H9 (cell line): ENCODE data around the gene NCAM1. TPM values are rescaled to one million over a fixed set of nuclear protein-coding genes. Genes with fewer than 3 reads are reported as not detected.

ENCODE experiments used
- DNase-seq: peaks from one replicate; pipeline ENCODE4 v3.0.0-alpha.2; 2017
- H2AFZ ChIP-seq: one replicate; pipeline ENCODE4 v1.6.1; 2013; ENCODE audit warnings: mild to moderate bottlenecking, low read length, control low read depth, moderate library complexity
- H2AK5ac ChIP-seq: 2 replicates; pipeline ENCODE4 v1.6.1; 2013; ENCODE audit warnings: low read length, control low read depth, mixed read lengths; ENCODE audit not compliant: insufficient read length
- H2BK120ac ChIP-seq: one replicate; pipeline ENCODE4 v1.6.1; 2013; ENCODE audit warnings: low read depth, mild to moderate bottlenecking, low read length, control low read depth, inconsistent platforms; ENCODE audit not compliant: poor library complexity, severe bottlenecking
- H2BK12ac ChIP-seq: 2 replicates; pipeline ENCODE4 v1.6.1; 2013; ENCODE audit warnings: low read length, control low read depth, mixed read lengths, low read depth; ENCODE audit not compliant: insufficient read length
- H2BK15ac ChIP-seq: 2 replicates; pipeline ENCODE4 v1.6.1; 2013; ENCODE audit warnings: low read depth, low read length, control low read depth
- H2BK20ac ChIP-seq: one replicate; pipeline ENCODE4 v1.6.1; 2013; ENCODE audit warnings: low read depth, mild to moderate bottlenecking, low read length, control low read depth, inconsistent platforms; ENCODE audit not compliant: poor library complexity, severe bottlenecking
- H2BK5ac ChIP-seq: 2 replicates; pipeline ENCODE4 v1.6.1; 2013; ENCODE audit warnings: low read length, control low read depth, mixed read lengths; ENCODE audit not compliant: insufficient read length
- H3K14ac ChIP-seq: 2 replicates; pipeline ENCODE4 v1.6.1; 2013; ENCODE audit warnings: low read length, control low read depth; ENCODE audit not compliant: insufficient read depth
- H3K18ac ChIP-seq: 2 replicates; pipeline ENCODE4 v1.6.1; 2013; ENCODE audit warnings: low read depth, mild to moderate bottlenecking, mixed read lengths, low read length, control low read depth; ENCODE audit not compliant: insufficient read length
- H3K23ac ChIP-seq: 2 replicates; pipeline ENCODE4 v1.6.1; 2013; ENCODE audit warnings: low read length, control low read depth, mixed read lengths, low read depth; ENCODE audit not compliant: insufficient read length
- H3K23me2 ChIP-seq: 2 replicates; pipeline ENCODE4 v1.6.1; 2013; ENCODE audit warnings: low read depth, mild to moderate bottlenecking, mixed read lengths, low read length, control low read depth; ENCODE audit not compliant: insufficient read length, poor library complexity, severe bottlenecking
- H3K27ac ChIP-seq: 2 replicates; pipeline ENCODE4 v1.5.1; 2013; ENCODE audit warnings: low read length, control low read depth, mixed read lengths, low read depth; ENCODE audit not compliant: insufficient read length
- H3K27me3 ChIP-seq: 2 replicates; pipeline ENCODE4 v1.6.1; 2013; ENCODE audit warnings: low read length, control low read depth, inconsistent platforms; ENCODE audit not compliant: insufficient read depth
- H3K4ac ChIP-seq: 2 replicates; pipeline ENCODE4 v1.6.1; 2013; ENCODE audit warnings: low read depth, mild to moderate bottlenecking, control low read depth, inconsistent platforms, low read length, moderate library complexity
- H3K4me1 ChIP-seq: 2 replicates; pipeline ENCODE4 v1.6.1; 2013; ENCODE audit warnings: low read length, control low read depth, inconsistent platforms; ENCODE audit not compliant: insufficient read depth
- H3K4me2 ChIP-seq: 2 replicates; pipeline ENCODE4 v1.6.1; 2013; ENCODE audit warnings: low read length, control low read depth, mixed read lengths; ENCODE audit not compliant: insufficient read length, insufficient read depth
- H3K56ac ChIP-seq: 2 replicates; pipeline ENCODE4 v1.6.1; 2013; ENCODE audit warnings: low read depth, mild to moderate bottlenecking, mixed read lengths, low read length, control low read depth; ENCODE audit not compliant: insufficient read length
- H3K79me1 ChIP-seq: 2 replicates; pipeline ENCODE4 v1.6.1; 2013; ENCODE audit warnings: low read depth, mild to moderate bottlenecking, moderate library complexity, low read length, control low read depth, inconsistent platforms; ENCODE audit not compliant: insufficient read depth, poor library complexity, severe bottlenecking
- H3K79me2 ChIP-seq: 2 replicates; pipeline ENCODE4 v1.6.1; 2013; ENCODE audit warnings: low read length, control low read depth, inconsistent platforms; ENCODE audit not compliant: insufficient read depth
- H3K9ac ChIP-seq: 2 replicates; pipeline ENCODE4 v1.6.1; 2013; ENCODE audit warnings: low read length, control low read depth, mixed read lengths; ENCODE audit not compliant: insufficient read length; ENCODE audit errors: extremely low read depth
- H3K9me3 ChIP-seq: one replicate; pipeline ENCODE4 v1.6.1; 2013; ENCODE audit warnings: low read depth, low read length, inconsistent platforms; ENCODE audit not compliant: control insufficient read depth
- H3T11ph ChIP-seq: one replicate; pipeline ENCODE4 v1.6.1; 2013; ENCODE audit warnings: mild to moderate bottlenecking, low read length, control low read depth, inconsistent platforms
- H4K20me1 ChIP-seq: one replicate; pipeline ENCODE4 v1.6.1; 2013; ENCODE audit not compliant: control insufficient read depth, insufficient read length, insufficient read depth
- H4K5ac ChIP-seq: 2 replicates; pipeline ENCODE4 v1.6.1; 2013; ENCODE audit warnings: low read depth, mild to moderate bottlenecking, mixed read lengths, low read length, control low read depth; ENCODE audit not compliant: insufficient read length
- H4K8ac ChIP-seq: replicated peaks from 2 replicates; pipeline ENCODE4 v1.6.1; 2013; ENCODE audit warnings: low read length, control low read depth, mixed read lengths, low read depth; ENCODE audit not compliant: insufficient read length
- H4K91ac ChIP-seq: 2 replicates; pipeline ENCODE4 v1.6.1; 2013; ENCODE audit warnings: low read depth, mild to moderate bottlenecking, moderate library complexity, mixed read lengths, low read length, control low read depth; ENCODE audit not compliant: insufficient read length
- H3K27ac Mint-ChIP-seq, 3 experiments: 2 replicates in 2 of 3; 3 replicates in 1 of 3; pipeline ENCODE4 v1.8.0; 2020 to 2021; ENCODE audit warnings: mixed read lengths in 3 of 3, mild to moderate bottlenecking in 1 of 3, moderate library complexity in 1 of 3
- H3K27me3 Mint-ChIP-seq: 2 replicates; pipeline ENCODE4 v1.8.0; 2021; ENCODE audit warnings: low read depth, mild to moderate bottlenecking, moderate library complexity, mixed read lengths
- H3K36me3 Mint-ChIP-seq, 3 experiments: 2 replicates in 2 of 3; 3 replicates in 1 of 3; pipeline ENCODE4 v1.8.0; 2020 to 2021; ENCODE audit warnings: low read depth in 3 of 3, mixed read lengths in 3 of 3; ENCODE audit not compliant: insufficient read depth in 1 of 3
- H3K4me1 Mint-ChIP-seq, 2 experiments: 2 replicates each; pipeline ENCODE4 v1.8.0; 2020; ENCODE audit warnings: mixed read lengths in 2 of 2
- H3K4me3 Mint-ChIP-seq, 2 experiments: 2 replicates in 1 of 2; 3 replicates in 1 of 2; pipeline ENCODE4 v1.8.0; 2020 to 2021; ENCODE audit warnings: mild to moderate bottlenecking in 2 of 2, mixed read lengths in 2 of 2, moderate library complexity in 1 of 2
- H3K9me3 Mint-ChIP-seq, 2 experiments: 2 replicates in 1 of 2; 3 replicates in 1 of 2; pipeline ENCODE4 v1.8.0; 2020; ENCODE audit warnings: mild to moderate bottlenecking in 2 of 2, mixed read lengths in 2 of 2, moderate library complexity in 1 of 2
- WGBS: extraction: QIAGEN DNeasy Blood & Tissue Kit; methylation state at CpG from one replicate; pipeline ENCODE4 v1.1.7; 2013; ENCODE audit warnings: missing lambda C conversion rate, low lambda C conversion rate, mixed read lengths; ENCODE audit not compliant: insufficient read length; ENCODE audit errors: extremely low coverage; 5-methylcytosine and 5-hydroxymethylcytosine counted together
- total RNA-seq: library from RNA; stranded (reverse); gene quantifications from 2 replicates; pipeline ENCODE4 v1.2.1, GENCODE V29; 2021
- TF ChIP-seq, protein P1 (sequence below): fragments of 200-600 bp; sonication (generic); conservative IDR thresholded peaks from 3 replicates; pipeline ENCODE4 v1.8.0; 2021; ENCODE audit warnings: antibody characterized with exemption, mild to moderate bottlenecking

The NCAM1 gene
- total RNA-seq, 1 experiment from 2014 or later = 2.5 TPM

DNA sequence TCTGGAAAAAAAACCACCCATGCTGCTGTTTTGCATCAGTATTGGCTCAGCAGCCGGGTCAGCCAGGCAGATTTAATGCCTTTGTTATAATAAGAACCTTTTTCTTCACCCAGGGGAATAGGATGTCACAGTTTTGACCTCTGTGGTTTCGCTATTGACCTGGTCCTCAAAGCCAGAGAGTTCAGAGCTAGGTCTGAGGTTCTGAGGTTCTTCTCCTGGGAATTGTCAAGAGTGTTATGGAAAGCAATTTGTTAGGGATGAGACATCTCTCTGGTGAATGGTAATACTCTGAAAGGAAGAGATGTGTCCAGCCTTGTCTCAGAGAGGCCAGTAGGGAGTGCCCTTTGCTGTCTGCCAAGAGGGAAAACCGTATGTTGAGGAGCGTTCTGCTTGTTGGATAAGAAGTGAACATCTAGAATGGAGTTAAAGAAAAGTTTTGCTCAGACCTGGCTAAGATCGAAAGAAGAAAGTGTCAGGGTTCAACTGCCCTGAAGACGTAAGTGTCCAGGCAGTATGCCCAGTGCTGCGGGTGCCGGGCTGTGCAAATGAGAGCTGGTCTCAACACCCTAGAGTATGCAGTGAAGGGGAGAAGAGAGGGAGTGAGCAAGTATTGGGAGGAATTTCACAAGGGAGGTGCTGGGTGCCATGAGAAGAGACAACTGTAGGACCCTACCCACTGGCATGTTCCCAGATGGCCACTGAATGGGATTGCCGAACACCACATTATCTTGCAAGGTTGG is 202.2 kb downstream of the NCAM1 start:
- H3K36me3 Mint-ChIP-seq = no peaks in the 10 kb centered on the region
- Histone ChIP-seq H3K9ac (no peak overlapping the region), H3T11ph (no peak overlapping the region), H2BK15ac (no peak overlapping the region), H2AFZ (no peak overlapping the region), H3K56ac (no peak overlapping the region), H4K91ac (no peak overlapping the region), H3K23me2 (no peaks in the 10 kb centered on the region), H2AK5ac (no peak overlapping the region), H3K18ac (no peak overlapping the region), H4K20me1 (no peaks in the 10 kb centered on the region), H2BK20ac (no peak overlapping the region), H3K27ac (no peak overlapping the region), H2BK12ac (no peak overlapping the region), H4K8ac (no peak overlapping the region), H3K4me1 (no peaks in the 10 kb centered on the region), H2BK120ac (no peak overlapping the region), H4K5ac (no peak overlapping the region), H3K79me2 (no peaks in the 10 kb centered on the region), H3K9me3 (no peaks in the 10 kb centered on the region), H3K14ac (no peak overlapping the region), H3K4me2 (no peak overlapping the region), H3K23ac (no peak overlapping the region), H2BK5ac (no peak overlapping the region), H3K79me1 (no peaks in the 10 kb centered on the region), H3K27me3 (no peaks in the 10 kb centered on the region), H3K4ac (no peak overlapping the region)
- no peak for DNase-seq
- H3K27me3 Mint-ChIP-seq = no peaks in the 10 kb centered on the region; the same call in 1 of the 2 replicates
- WGBS = no CpG with 5 or more reads among the region's 9 CpGs
- no peaks in the 10 kb centered on the region for H3K9me3 Mint-ChIP-seq
- peaks cover 9 to 11% of the 10 kb centered on the region in 2 experiments for H3K4me1 Mint-ChIP-seq
- H3K27ac Mint-ChIP-seq = no peak overlapping the region
- TF ChIP-seq, protein P1, sequence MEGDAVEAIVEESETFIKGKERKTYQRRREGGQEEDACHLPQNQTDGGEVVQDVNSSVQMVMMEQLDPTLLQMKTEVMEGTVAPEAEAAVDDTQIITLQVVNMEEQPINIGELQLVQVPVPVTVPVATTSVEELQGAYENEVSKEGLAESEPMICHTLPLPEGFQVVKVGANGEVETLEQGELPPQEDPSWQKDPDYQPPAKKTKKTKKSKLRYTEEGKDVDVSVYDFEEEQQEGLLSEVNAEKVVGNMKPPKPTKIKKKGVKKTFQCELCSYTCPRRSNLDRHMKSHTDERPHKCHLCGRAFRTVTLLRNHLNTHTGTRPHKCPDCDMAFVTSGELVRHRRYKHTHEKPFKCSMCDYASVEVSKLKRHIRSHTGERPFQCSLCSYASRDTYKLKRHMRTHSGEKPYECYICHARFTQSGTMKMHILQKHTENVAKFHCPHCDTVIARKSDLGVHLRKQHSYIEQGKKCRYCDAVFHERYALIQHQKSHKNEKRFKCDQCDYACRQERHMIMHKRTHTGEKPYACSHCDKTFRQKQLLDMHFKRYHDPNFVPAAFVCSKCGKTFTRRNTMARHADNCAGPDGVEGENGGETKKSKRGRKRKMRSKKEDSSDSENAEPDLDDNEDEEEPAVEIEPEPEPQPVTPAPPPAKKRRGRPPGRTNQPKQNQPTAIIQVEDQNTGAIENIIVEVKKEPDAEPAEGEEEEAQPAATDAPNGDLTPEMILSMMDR = peak; percentile 27; the same call in 2 of the 3 replicates
- no peak overlapping the region for H3K4me3 Mint-ChIP-seq
